Measurements from ENCODE around the gene YY1.
A peak's percentile ranks its signal among the peaks of the same experiment; 100 is the strongest.
"Not testable (repeated sequence)": the region's sequence is repeated elsewhere in the genome, so short reads cannot be mapped to it uniquely, and the experiment has no call there.

YY1 gene

GRCh38 chr14:100297320-100298300 lies 58.7 kb downstream of the YY1 start:
- peak in 1 of 2 donors; percentile 40 for DNase-seq

GRCh38 chr14:100298551-100299237 lies 59.8 kb downstream of the YY1 start:
- no peak for DNase-seq

GRCh38 chr14:100299238-100299560 lies 60.3 kb downstream of the YY1 start:
- no peak for DNase-seq

GRCh38 chr14:100302616-100303015 lies 63.7 kb downstream of the YY1 start:
- DNase-seq = no peak

- DNase-seq = no peak
Observed at GRCh38 chr14:100303179-100303578, 64.2 kb downstream of the YY1 start.

GRCh38 chr14:100303925-100304324 lies 65.0 kb downstream of the YY1 start:
- no peak for DNase-seq

GRCh38 chr14:100304825-100305323 lies 65.9 kb downstream of the YY1 start:
- DNase-seq = no peak

GRCh38 chr14:100305324-100306100 lies 66.6 kb downstream of the YY1 start:
- peak in 1 of 2 donors; percentile 44 for DNase-seq

GRCh38 chr14:100306101-100306997 lies 67.4 kb downstream of the YY1 start, which contains the start of gene SLC25A29:
Gene SLC25A29 (minus strand): TSS chr14:100306444. CDS start chr14:100306232, 212 bp downstream.
- DNase-seq = peak; percentile 26 to 62

GRCh38 chr14:100306998-100307765 lies 68.2 kb downstream of the YY1 start:
- no peak for DNase-seq

GRCh38 chr14:100307766-100308426 lies 69.0 kb downstream of the YY1 start:
- DNase-seq = no peak

GRCh38 chr14:100308427-100308792 lies 69.5 kb downstream of the YY1 start:
- DNase-seq = not testable (repeated sequence)

- peak in 1 of 2 donors; percentile 12 for DNase-seq
Observed at GRCh38 chr14:100309028-100309737, 70.2 kb downstream of the YY1 start.

- peak in 1 of 2 donors; percentile 54 for DNase-seq
Observed at GRCh38 chr14:100312110-100312876, 73.3 kb downstream of the YY1 start.

GRCh38 chr14:100312877-100313400 lies 74.0 kb downstream of the YY1 start:
- DNase-seq = no peak

- no peak for DNase-seq
Observed at GRCh38 chr14:100313464-100314230, 74.7 kb downstream of the YY1 start.

- no peak for DNase-seq
Observed at GRCh38 chr14:100314724-100315123, 75.8 kb downstream of the YY1 start.

- no peak for DNase-seq
Observed at GRCh38 chr14:100317389-100317788, 78.4 kb downstream of the YY1 start.
